ENCODE results near the gene SLC6A9.

SLC6A9 gene

GRCh38 chr1:44061857-44062256 is 30.6 kb upstream of the SLC6A9 start:
- no peak overlapping the region for H3K4me3 ChIP-seq (ENCODE audit: low read depth, low read length)
- no peak for TF ChIP-seq CTCF (IDR thresholded peaks at IDR 0.05; ENCODE audit: borderline replicate concordance, insufficient read depth, low read depth, low read length)

- no peak overlapping the region for H3K4me3 ChIP-seq (ENCODE audit: low read depth, low read length)
- TF ChIP-seq CTCF (IDR thresholded peaks at IDR 0.05; ENCODE audit: borderline replicate concordance, insufficient read depth, low read depth, low read length) = no peak
Measured at GRCh38 chr1:44060830-44061267, 29.6 kb upstream of the SLC6A9 start.

GRCh38 chr1:44059664-44060355 is 28.5 kb upstream of the SLC6A9 start:
- H3K4me3 ChIP-seq (ENCODE audit: low read depth, low read length) = no peak overlapping the region
- TF ChIP-seq CTCF (IDR thresholded peaks at IDR 0.05; ENCODE audit: borderline replicate concordance, insufficient read depth, low read depth, low read length) = no peak

GRCh38 chr1:44059212-44059611 is 27.9 kb upstream of the SLC6A9 start:
- TF ChIP-seq CTCF (IDR thresholded peaks at IDR 0.05; ENCODE audit: borderline replicate concordance, insufficient read depth, low read depth, low read length) = no peak
- no peak overlapping the region for H3K4me3 ChIP-seq (ENCODE audit: low read depth, low read length)

GRCh38 chr1:44057293-44057692 is 26.0 kb upstream of the SLC6A9 start:
- H3K4me3 ChIP-seq (ENCODE audit: low read depth, low read length) = no peak overlapping the region
- no peak for TF ChIP-seq CTCF (IDR thresholded peaks at IDR 0.05; ENCODE audit: borderline replicate concordance, insufficient read depth, low read depth, low read length)

- no peak for TF ChIP-seq CTCF (IDR thresholded peaks at IDR 0.05; ENCODE audit: borderline replicate concordance, insufficient read depth, low read depth, low read length)
- no peak overlapping the region for H3K4me3 ChIP-seq (ENCODE audit: low read depth, low read length)
Measured at GRCh38 chr1:44053394-44053793, 22.1 kb upstream of the SLC6A9 start.

GRCh38 chr1:44050261-44050660 is 19.0 kb upstream of the SLC6A9 start:
- no peak overlapping the region for H3K4me3 ChIP-seq (ENCODE audit: low read depth, low read length)
- no peak for TF ChIP-seq CTCF (IDR thresholded peaks at IDR 0.05; ENCODE audit: borderline replicate concordance, insufficient read depth, low read depth, low read length)

All from GM12875 (cell line).